Activated CD4-positive, alpha-beta memory T cell treated with anti-CD3 and anti-CD28 coated beads for 36 hours (primary cell): ENCODE measurements around the gene PDE4B. TPM values are rescaled to one million over a fixed set of nuclear protein-coding genes. Genes with fewer than 3 reads are reported as not detected.
"Not testable (repeated sequence)": the region's sequence is repeated elsewhere in the genome, so short reads cannot be mapped to it uniquely, and the experiment has no call there.

Experiments
- CTCF ChIA-PET: fragments of 350-600 bp; sonication (Branson Sonifier 250); formaldehyde crosslinking; loops from one replicate; lab custom pipeline; 2021; ENCODE audit warnings: antibody characterized with exemption, inconsistent platforms; lab: Charles Lee
- POLR2A ChIA-PET: fragments of 350-600 bp; sonication (Branson Sonifier 250); formaldehyde crosslinking; loops from one replicate; lab custom pipeline; 2021; ENCODE audit warnings: antibody characterized with exemption; lab: Charles Lee
- DNase-seq: peaks from one replicate; pipeline ENCODE4 v3.0.0-alpha.2; 2020
- H3K27ac Mint-ChIP-seq: one replicate; pipeline ENCODE4 v1.8.0; 2021; ENCODE audit warnings: mixed read lengths
- H3K27me3 Mint-ChIP-seq: one replicate; pipeline ENCODE4 v1.8.0; 2021; ENCODE audit warnings: mixed read lengths
- H3K36me3 Mint-ChIP-seq: one replicate; pipeline ENCODE4 v1.8.0; 2021; ENCODE audit warnings: mixed read lengths
- H3K4me1 Mint-ChIP-seq: one replicate; pipeline ENCODE4 v1.8.0; 2021; ENCODE audit warnings: low read depth, mixed read lengths
- H3K4me3 Mint-ChIP-seq: one replicate; pipeline ENCODE4 v1.8.0; 2021; ENCODE audit warnings: mild to moderate bottlenecking, mixed read lengths
- H3K9me3 Mint-ChIP-seq: one replicate; pipeline ENCODE4 v1.8.0; 2021; ENCODE audit warnings: mixed read lengths
- intact Hi-C: fragments of 100-400 bp; cut with micrococcal nuclease; formaldehyde crosslinking; loops from one replicate; pipeline ENCODE4 v1.15.1; 2023
- total RNA-seq, 2 experiments: library from RNA; stranded (reverse); gene quantifications; one replicate each; pipeline ENCODE4 v1.2.3, GENCODE V29; 2021

The PDE4B gene
- total RNA-seq, 2 experiments from 2014 or later, result 34.7 to 38.3 TPM

DNA sequence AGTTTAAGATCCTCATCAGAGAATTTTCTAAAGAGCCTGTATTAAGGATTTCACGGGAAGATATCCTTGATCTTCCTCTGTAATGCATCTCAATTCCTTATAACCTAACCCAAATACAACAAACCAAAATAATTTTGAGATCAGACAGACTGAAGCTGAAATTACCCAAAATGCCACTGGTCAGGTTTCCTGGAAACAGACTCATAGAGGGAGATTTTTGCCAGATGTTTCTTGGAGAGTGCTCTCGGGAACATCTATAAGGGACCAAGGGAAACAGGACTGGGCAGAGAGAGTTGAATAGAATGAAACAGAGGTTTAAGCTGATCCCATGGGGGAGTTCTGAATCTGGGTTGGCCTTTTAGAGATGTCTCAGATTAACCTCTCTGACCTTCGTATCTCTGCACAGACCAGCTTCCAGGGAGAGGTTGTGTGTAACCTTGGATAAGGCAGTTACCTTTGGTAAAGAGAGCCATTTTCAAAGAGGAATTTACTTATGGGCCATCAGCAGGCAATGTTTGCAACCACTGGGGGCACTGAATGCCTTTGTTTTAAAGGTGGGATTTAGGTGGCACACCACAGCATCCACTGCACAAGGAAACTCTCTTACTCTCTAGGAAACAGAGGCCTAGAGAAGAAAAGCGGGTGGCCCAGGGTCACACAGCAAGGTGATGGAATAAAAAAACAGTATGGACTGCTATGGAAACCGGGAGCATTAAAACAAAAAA is 610.5 kb downstream of the PDE4B start:
- Mint-ChIP-seq H3K4me3 (no peak overlapping the region), H3K27ac (no peak overlapping the region), H3K4me1 (peaks cover 31% of the 10 kb centered on the region), H3K27me3 (no peaks in the 10 kb centered on the region), H3K9me3 (no peaks in the 10 kb centered on the region), H3K36me3 (no peaks in the 10 kb centered on the region)
- CTCF ChIA-PET, result interaction anchor here (1.6 to 3.1 kb wide), 2 partner anchors 33 to 43 kb away, joined by 7 to 11 read pairs; no protein-coding TSS in a partner anchor
- intact Hi-C loops, result no loop called here
- no peak for DNase-seq
- POLR2A ChIA-PET, result no interaction called here

DNA sequence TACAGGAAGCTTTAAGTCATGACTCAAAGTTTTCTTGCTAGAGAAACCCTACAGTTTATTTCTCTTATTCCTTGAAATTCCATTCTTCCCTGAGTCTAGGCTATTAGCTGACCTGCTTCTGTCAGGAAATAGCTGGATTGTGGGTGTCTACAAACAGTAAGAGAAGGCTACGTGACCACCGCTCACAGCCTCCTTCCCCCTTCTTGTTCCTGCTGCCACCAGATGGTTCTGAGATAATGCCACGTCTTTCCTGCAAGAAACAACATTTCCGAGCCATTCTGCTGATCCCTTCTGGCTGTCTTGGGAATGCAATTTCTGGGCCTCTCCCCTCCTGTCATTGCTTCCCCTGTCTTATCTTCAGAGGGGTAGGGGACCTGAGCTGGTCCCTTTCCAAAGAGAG is 612.4 kb downstream of the PDE4B start:
- Mint-ChIP-seq H3K4me1 (peaks cover 17% of the 10 kb centered on the region), H3K27me3 (no peaks in the 10 kb centered on the region), H3K9me3 (peaks cover 9% of the 10 kb centered on the region), H3K4me3 (no peak overlapping the region), H3K36me3 (no peaks in the 10 kb centered on the region), H3K27ac (no peak overlapping the region)
- no peak for DNase-seq
- intact Hi-C loops, result no loop called here
- ChIA-PET POLR2A (interaction anchor here (0.7 kb wide), 1 partner anchor 12 kb away, joined by 3 read pairs; no protein-coding TSS in a partner anchor), CTCF (interaction anchor here (0.7 kb wide), 1 partner anchor 41 kb away, joined by 3 read pairs; no protein-coding TSS in a partner anchor)

DNA sequence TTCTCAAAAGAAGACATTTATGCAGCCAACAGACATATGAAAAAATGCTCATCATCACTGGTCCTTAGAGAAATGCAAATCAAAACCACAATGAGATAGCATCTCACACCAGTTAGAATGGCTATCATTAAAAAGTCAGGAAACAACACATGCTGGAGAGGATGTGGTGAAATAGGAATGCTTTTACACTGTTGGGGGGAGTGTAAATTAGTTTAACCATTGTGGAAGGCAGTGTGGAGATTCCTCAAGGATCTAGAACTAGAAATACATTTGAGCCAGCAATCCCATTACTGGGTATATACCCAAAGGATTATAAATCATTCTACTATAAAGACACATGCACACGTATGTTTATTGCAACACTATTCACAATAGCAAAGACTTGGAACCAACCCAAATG is 618.8 kb downstream of the PDE4B start:
- H3K27ac Mint-ChIP-seq, CTCF ChIA-PET, POLR2A ChIA-PET, H3K36me3 Mint-ChIP-seq, DNase-seq, H3K4me3 Mint-ChIP-seq, H3K27me3 Mint-ChIP-seq, intact Hi-C loops: not testable (repeated sequence)
- peaks cover 18% of the 10 kb centered on the region for H3K4me1 Mint-ChIP-seq
- H3K9me3 Mint-ChIP-seq, result peaks cover 25% of the 10 kb centered on the region

DNA sequence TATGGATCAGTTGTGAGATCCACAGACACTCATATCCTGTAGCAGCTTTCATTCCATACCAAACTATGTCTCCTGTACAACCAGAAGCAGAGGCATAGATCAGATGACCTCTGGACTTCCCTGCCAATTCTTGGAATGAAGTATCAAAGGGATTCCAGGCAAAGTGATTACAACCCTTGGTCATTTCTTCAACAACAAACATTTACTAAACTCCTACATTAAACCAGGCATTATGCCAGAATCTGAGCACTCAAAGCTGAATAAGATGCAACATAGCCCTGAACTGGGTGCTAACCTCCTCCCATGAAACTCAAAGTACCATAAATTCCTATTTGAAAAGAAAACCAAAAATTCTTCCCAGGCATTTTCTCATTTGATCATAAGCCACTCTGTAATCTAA is 620.0 kb downstream of the PDE4B start:
- intact Hi-C loops, result no loop called here
- CTCF ChIA-PET, result no interaction called here
- no peak for DNase-seq
- Mint-ChIP-seq H3K27ac (no peak overlapping the region), H3K36me3 (peaks cover 10% of the 10 kb centered on the region), H3K27me3 (no peaks in the 10 kb centered on the region), H3K9me3 (peaks cover 36% of the 10 kb centered on the region), H3K4me3 (no peak overlapping the region), H3K4me1 (peaks cover 18% of the 10 kb centered on the region)
- POLR2A ChIA-PET, result no interaction called here

DNA sequence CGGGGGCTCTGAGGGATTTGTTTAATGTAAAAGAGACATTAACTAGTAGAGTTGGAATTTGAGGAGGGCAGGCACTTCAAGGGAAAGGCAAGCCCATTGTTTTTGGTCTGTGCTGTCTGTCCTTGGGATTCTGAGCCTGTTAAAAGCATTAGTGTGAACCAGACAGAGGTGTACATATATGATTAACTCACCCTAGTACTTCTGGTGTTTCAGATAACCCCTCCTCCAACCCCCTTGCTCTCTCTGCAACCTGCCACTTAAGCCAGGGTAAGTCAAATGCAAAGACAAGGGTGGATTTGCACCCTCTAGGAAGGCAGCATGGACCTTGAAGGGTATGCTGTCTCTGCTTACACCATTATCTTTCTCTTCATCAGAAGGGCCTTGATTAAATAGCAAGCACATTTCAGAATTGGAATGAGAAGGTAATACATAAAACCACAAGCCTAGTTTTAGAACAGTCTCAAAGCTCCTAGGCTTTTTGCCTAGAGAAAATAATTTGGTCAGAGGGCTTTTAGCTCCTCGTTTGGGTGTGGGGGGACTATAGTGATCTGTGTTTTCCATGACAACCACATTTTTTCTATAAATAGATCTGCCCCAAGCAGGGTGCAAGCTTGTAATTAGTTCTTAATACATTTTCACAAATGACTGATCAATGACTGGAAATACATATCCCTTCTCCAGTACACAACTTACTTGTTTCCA is 620.6 kb downstream of the PDE4B start:
- ChIA-PET POLR2A (no interaction called here), CTCF (interaction anchor here (1.0 kb wide), 1 partner anchor 19 kb away, joined by 3 read pairs; no protein-coding TSS in a partner anchor)
- Mint-ChIP-seq H3K27me3 (no peaks in the 10 kb centered on the region), H3K4me1 (peaks cover 18% of the 10 kb centered on the region), H3K9me3 (peaks cover 42% of the 10 kb centered on the region), H3K4me3 (no peak overlapping the region), H3K27ac (no peak overlapping the region), H3K36me3 (peaks cover 13% of the 10 kb centered on the region)
- DNase-seq, result no peak
- intact Hi-C loops, result no loop called here

DNA sequence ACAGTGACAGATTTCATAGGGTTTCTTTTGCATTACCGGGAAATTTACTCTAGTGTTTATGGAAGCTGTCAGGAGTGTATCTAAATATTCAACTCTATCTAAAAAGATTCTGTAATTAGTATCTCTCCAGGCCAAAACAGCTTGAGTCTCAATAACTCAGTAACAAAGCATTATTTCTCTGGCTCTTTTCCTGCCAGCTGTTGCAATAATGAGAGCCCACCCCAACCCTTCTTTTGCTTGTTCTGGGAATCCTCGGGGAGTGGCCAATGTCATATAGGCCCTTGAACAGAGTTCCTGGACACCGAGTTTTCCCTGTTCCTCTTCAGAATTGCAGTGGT is 621.1 kb downstream of the PDE4B start:
- no peak for DNase-seq
- POLR2A ChIA-PET, result no interaction called here
- Mint-ChIP-seq H3K4me3 (no peak overlapping the region), H3K27ac (no peak overlapping the region), H3K27me3 (no peaks in the 10 kb centered on the region), H3K4me1 (peaks cover 18% of the 10 kb centered on the region), H3K9me3 (peaks cover 43% of the 10 kb centered on the region), H3K36me3 (peaks cover 16% of the 10 kb centered on the region)
- intact Hi-C loops, result no loop called here
- CTCF ChIA-PET, result interaction anchor here (1.0 to 1.4 kb wide), 2 partner anchors 18 to 22 kb away, joined by 3 to 4 read pairs; no protein-coding TSS in a partner anchor

DNA sequence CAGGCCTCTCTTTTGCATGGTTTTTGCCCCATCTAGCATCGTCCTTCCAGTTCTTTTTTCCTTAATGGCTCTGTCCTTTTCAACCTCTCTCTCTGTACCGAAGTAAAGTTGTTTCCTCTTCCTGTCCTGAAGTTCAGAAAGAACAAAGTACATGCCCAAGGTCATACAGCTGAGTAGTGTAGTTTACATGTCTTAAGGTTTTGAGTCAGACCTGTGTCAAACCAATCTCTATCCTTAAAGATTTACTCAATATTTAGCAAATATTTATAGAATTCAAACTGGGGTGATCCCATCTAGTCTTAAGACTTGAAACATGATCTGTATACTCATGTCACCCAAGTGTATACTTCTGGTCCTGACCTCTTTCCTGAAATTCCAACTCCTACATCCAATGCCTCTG is 622.6 kb downstream of the PDE4B start:
- ChIA-PET CTCF (interaction anchor here (0.6 to 1.4 kb wide), 2 partner anchors 21 to 549 kb away, joined by 4 to 5 read pairs; no protein-coding TSS in a partner anchor), POLR2A (no interaction called here)
- H3K27ac Mint-ChIP-seq, result no peak overlapping the region
- H3K4me3 Mint-ChIP-seq, result no peak overlapping the region
- H3K4me1 Mint-ChIP-seq, result peaks cover 15% of the 10 kb centered on the region
- H3K27me3 Mint-ChIP-seq, result no peaks in the 10 kb centered on the region
- peaks cover 40% of the 10 kb centered on the region for H3K9me3 Mint-ChIP-seq
- intact Hi-C loops, result no loop called here
- DNase-seq, result no peak
- peaks cover 16% of the 10 kb centered on the region for H3K36me3 Mint-ChIP-seq

DNA sequence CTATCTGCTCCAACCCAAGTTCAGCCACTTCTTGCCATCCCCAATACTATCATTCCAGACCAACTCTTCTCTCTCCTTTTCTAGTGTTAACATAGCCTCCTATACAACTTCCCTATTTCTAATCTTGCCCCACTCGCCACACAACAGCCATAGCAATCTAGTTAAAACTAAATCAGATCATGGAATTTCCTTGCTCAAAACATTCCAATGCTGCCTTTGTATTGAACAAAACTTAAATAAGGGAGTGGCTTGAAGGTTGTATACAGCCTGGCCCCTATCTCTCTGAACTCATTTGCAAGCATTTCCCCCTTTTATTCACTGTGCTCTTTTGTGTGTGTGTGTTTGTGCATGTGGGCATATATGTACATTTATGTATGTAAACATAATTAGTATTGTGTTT is 623.2 kb downstream of the PDE4B start:
- peaks cover 35% of the 10 kb centered on the region for H3K9me3 Mint-ChIP-seq
- ChIA-PET CTCF (no interaction called here), POLR2A (no interaction called here)
- peaks cover 11% of the 10 kb centered on the region for H3K4me1 Mint-ChIP-seq
- no peak for DNase-seq
- intact Hi-C loops, result no loop called here
- H3K36me3 Mint-ChIP-seq, result peaks cover 16% of the 10 kb centered on the region
- no peak overlapping the region for H3K27ac Mint-ChIP-seq
- no peaks in the 10 kb centered on the region for H3K27me3 Mint-ChIP-seq
- H3K4me3 Mint-ChIP-seq, result no peak overlapping the region

DNA sequence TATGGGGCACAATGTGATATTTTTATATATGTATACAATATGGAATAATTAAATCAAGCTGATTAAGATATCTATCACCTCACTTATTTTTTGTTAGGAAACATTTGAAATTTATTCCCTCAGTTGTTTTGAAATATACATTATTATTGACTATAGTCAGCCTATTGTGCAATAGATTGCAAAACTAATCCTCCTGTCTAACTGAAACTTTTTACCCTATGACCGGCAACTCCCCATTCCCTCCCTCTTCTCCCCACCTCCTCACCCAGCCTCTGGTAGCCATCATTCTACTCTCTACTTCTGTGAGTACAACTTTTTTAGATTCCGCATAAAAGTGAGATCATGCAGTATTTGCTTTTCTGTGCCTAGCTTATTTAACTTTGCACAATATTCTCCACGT is 623.6 kb downstream of the PDE4B start:
- no peak overlapping the region for H3K27ac Mint-ChIP-seq
- H3K4me3 Mint-ChIP-seq, result no peak overlapping the region
- no peak for DNase-seq
- H3K9me3 Mint-ChIP-seq, result peaks cover 33% of the 10 kb centered on the region
- H3K4me1 Mint-ChIP-seq, result peaks cover 7% of the 10 kb centered on the region
- ChIA-PET POLR2A (interaction anchor here (0.9 kb wide), 1 partner anchor 11 kb away, joined by 3 read pairs; no protein-coding TSS in a partner anchor), CTCF (no interaction called here)
- intact Hi-C loops, result no loop called here
- no peaks in the 10 kb centered on the region for H3K27me3 Mint-ChIP-seq
- H3K36me3 Mint-ChIP-seq, result peaks cover 16% of the 10 kb centered on the region

DNA sequence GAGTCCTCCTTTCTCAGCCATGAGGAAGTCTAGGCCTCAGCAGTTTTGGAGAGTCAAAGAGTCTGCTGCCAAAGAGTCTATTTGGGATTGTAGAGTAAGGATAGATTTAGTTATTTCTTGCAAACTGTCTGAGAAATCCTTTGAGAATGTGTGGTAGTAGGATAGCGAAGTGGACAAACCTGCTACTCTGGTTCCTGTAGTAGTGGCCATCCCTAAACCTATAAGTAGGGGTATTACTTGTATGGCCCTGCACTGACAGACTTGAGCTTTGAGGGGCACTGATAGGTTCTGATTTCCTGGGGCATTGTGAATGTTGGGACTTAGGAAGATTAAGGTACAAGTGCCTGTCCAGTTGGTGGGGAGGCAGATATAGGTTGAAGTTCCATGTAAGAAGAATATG is 625.3 kb downstream of the PDE4B start:
- Mint-ChIP-seq H3K27ac (no peak overlapping the region), H3K36me3 (peaks cover 16% of the 10 kb centered on the region), H3K9me3 (peaks cover 28% of the 10 kb centered on the region), H3K4me1 (no peaks in the 10 kb centered on the region), H3K4me3 (no peak overlapping the region), H3K27me3 (no peaks in the 10 kb centered on the region)
- no peak for DNase-seq
- POLR2A ChIA-PET, result no interaction called here
- CTCF ChIA-PET, result interaction anchor here (1.5 kb wide), 1 partner anchor 175 kb away, joined by 4 read pairs; no protein-coding TSS in a partner anchor
- intact Hi-C loops, result no loop called here

DNA sequence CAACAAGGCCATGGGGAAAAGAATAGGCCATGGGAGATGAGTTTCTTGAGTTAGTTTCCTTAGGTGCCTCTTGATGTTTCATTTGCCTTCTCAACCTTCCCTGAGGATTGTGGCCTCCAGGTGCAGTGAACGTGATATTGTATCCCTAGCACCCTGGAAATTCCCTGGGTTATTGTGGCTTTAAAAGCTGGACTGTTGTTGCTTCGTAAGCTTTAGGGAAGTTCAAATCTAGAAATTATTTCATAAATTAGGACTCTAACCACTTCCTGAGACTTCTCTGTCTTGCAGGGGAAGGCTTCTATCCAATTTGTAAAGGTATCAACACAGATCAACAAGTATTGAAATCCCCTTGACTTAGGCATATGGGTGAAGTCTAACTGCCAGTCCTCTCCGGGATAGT is 627.5 kb downstream of the PDE4B start:
- H3K4me3 Mint-ChIP-seq, intact Hi-C loops, H3K27me3 Mint-ChIP-seq, POLR2A ChIA-PET, H3K27ac Mint-ChIP-seq, DNase-seq, H3K4me1 Mint-ChIP-seq, CTCF ChIA-PET: not testable (repeated sequence)
- peaks cover 16% of the 10 kb centered on the region for H3K36me3 Mint-ChIP-seq
- H3K9me3 Mint-ChIP-seq, result peaks cover 28% of the 10 kb centered on the region

DNA sequence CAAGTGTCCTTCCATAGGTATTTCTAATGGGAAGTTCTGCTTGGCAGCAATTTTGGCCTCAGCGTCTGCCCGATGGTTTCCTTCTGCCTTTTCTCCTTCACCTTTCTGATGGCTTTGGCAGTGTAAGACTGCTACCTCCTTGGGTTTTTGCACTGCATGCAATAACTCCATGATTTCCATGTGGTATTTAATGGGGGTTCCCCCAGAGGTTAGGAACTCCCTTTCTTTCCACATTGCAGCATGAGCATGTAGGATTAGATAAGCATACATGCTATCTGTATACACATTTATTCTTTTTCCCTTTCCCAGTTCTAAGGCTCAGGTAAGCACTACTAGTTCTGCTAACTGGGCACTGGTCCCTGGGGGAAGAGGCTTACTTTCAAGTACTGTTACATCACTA is 628.2 kb downstream of the PDE4B start:
- H3K4me3 Mint-ChIP-seq, DNase-seq, H3K27me3 Mint-ChIP-seq, H3K27ac Mint-ChIP-seq, intact Hi-C loops, H3K4me1 Mint-ChIP-seq, CTCF ChIA-PET, POLR2A ChIA-PET: not testable (repeated sequence)
- Mint-ChIP-seq H3K9me3 (peaks cover 28% of the 10 kb centered on the region), H3K36me3 (peaks cover 16% of the 10 kb centered on the region)
